DOHH2 (cell line): ENCODE measurements around the gene PODXL.

Source experiments
- H3F3A ChIP-seq: fragments of 200-600 bp; sonication (generic), shearing (Covaris generic); 2 replicates; pipeline ENCODE4 v1.6.0; 2016; ENCODE audit warnings: antibody characterized with exemption, mild to moderate bottlenecking; ENCODE audit not compliant: control insufficient read depth, insufficient read depth
- H3K27ac ChIP-seq: fragments of 200-600 bp; sonication (generic); 2 replicates; pipeline ENCODE4 v1.5.1; 2014; ENCODE audit warnings: low read depth, mild to moderate bottlenecking, low read length, moderate library complexity
- H3K27me3 ChIP-seq: fragments of 200-600 bp; sonication (generic); 2 replicates; pipeline ENCODE4 v1.6.1; 2014; ENCODE audit warnings: mild to moderate bottlenecking, low read length, mixed read lengths; ENCODE audit not compliant: control insufficient read depth
- H3K36me3 ChIP-seq: fragments of 200-600 bp; sonication (generic); 2 replicates; pipeline ENCODE4 v1.6.1; 2014; ENCODE audit warnings: mild to moderate bottlenecking, low read length, moderate library complexity, mixed read lengths; ENCODE audit not compliant: control insufficient read depth
- H3K4me1 ChIP-seq: fragments of 200-600 bp; sonication (generic); 2 replicates; pipeline ENCODE4 v1.6.1; 2014; ENCODE audit warnings: mild to moderate bottlenecking, low read length, mixed read lengths; ENCODE audit not compliant: control insufficient read depth
- H3K4me2 ChIP-seq: fragments of 200-600 bp; sonication (generic); 2 replicates; pipeline ENCODE4 v1.6.0; 2014; ENCODE audit warnings: mild to moderate bottlenecking, low read length, moderate library complexity
- H3K4me3 ChIP-seq: fragments of 200-600 bp; sonication (generic); 2 replicates; pipeline ENCODE4 v1.5.1; 2014; ENCODE audit warnings: mild to moderate bottlenecking, low read length, mixed read lengths
- H3K79me2 ChIP-seq: fragments of 200-600 bp; sonication (generic); 2 replicates; pipeline ENCODE4 v1.6.1; 2014; ENCODE audit warnings: mild to moderate bottlenecking, low read length, mixed read lengths; ENCODE audit not compliant: control insufficient read depth
- H3K9me2 ChIP-seq: fragments of 200-600 bp; sonication (generic); replicated peaks from 2 replicates; pipeline ENCODE4 v1.6.1; 2014; ENCODE audit warnings: mild to moderate bottlenecking, low read length, mixed read lengths; ENCODE audit not compliant: control insufficient read depth
- H3K9me3 ChIP-seq: fragments of 200-600 bp; sonication (generic); 2 replicates; pipeline ENCODE4 v1.6.1; 2014; ENCODE audit warnings: antibody characterized with exemption, low read length, mixed read lengths; ENCODE audit not compliant: control insufficient read depth, insufficient read depth
- H4K20me1 ChIP-seq: fragments of 200-600 bp; sonication (generic); 2 replicates; pipeline ENCODE4 v1.6.0; 2014; ENCODE audit warnings: low read depth, mild to moderate bottlenecking, antibody characterized with exemption, low read length, moderate library complexity; ENCODE audit not compliant: control insufficient read depth, insufficient read depth
- EZH2phosphoT487 ChIP-seq: fragments of 200-600 bp; sonication (generic); IDR thresholded peaks from 2 replicates; pipeline ENCODE4 v1.6.1; 2017; ENCODE audit warnings: borderline replicate concordance, mild to moderate bottlenecking, antibody characterized with exemption, low read length, moderate library complexity, mixed read lengths
- TF ChIP-seq, protein P1 (sequence below): fragments of 200-600 bp; sonication (generic); IDR thresholded peaks from one replicate; pipeline ENCODE4 v1.5.1; 2014; ENCODE audit warnings: antibody characterized with exemption, mild to moderate bottlenecking, low read depth, low read length; ENCODE audit not compliant: poor library complexity, severe bottlenecking

Gene PODXL

GRCh38 chr7:131462059-131462458 is 94.4 kb downstream of the PODXL start:
- no peaks in the 10 kb centered on the region for H3K9me3 ChIP-seq
- peaks cover 2% of the 10 kb centered on the region for H3F3A ChIP-seq
- no peak overlapping the region for H3K4me3 ChIP-seq
- no peaks in the 10 kb centered on the region for H4K20me1 ChIP-seq
- H3K27me3 ChIP-seq = no peaks in the 10 kb centered on the region
- H3K36me3 ChIP-seq = peaks cover 48% of the 10 kb centered on the region
- no peaks in the 10 kb centered on the region for H3K79me2 ChIP-seq
- H3K9me2 ChIP-seq = no peaks in the 10 kb centered on the region
- no peak overlapping the region for H3K27ac ChIP-seq
- H3K4me1 ChIP-seq = no peaks in the 10 kb centered on the region
- TF ChIP-seq, protein P1, sequence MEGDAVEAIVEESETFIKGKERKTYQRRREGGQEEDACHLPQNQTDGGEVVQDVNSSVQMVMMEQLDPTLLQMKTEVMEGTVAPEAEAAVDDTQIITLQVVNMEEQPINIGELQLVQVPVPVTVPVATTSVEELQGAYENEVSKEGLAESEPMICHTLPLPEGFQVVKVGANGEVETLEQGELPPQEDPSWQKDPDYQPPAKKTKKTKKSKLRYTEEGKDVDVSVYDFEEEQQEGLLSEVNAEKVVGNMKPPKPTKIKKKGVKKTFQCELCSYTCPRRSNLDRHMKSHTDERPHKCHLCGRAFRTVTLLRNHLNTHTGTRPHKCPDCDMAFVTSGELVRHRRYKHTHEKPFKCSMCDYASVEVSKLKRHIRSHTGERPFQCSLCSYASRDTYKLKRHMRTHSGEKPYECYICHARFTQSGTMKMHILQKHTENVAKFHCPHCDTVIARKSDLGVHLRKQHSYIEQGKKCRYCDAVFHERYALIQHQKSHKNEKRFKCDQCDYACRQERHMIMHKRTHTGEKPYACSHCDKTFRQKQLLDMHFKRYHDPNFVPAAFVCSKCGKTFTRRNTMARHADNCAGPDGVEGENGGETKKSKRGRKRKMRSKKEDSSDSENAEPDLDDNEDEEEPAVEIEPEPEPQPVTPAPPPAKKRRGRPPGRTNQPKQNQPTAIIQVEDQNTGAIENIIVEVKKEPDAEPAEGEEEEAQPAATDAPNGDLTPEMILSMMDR = no peak
- no peak for TF ChIP-seq EZH2phosphoT487
- no peak overlapping the region for H3K4me2 ChIP-seq

DNA sequence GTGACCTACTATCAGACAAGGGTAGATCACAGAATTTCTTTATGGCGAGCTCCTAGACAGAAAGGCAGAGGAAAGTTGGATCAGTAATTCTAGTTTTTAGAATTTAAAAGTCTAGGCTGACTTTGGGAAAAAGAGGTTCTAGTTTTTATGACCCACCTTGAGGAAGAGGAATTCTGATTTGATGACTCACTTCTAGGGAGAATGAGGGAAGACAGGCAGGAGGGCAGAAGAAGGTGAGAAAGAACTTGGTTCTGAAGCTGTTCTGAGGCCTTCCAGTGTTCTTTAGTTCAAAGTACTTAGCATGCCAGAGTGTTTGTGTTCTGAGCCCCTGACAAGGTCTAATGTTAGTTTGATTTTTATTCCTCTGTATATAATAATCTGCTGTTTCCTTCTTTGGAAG is 97.2 kb downstream of the PODXL start:
- peaks cover 11% of the 10 kb centered on the region for H3F3A ChIP-seq
- no peaks in the 10 kb centered on the region for H3K79me2 ChIP-seq
- no peaks in the 10 kb centered on the region for H3K9me2 ChIP-seq
- no peak overlapping the region for H3K27ac ChIP-seq
- no peaks in the 10 kb centered on the region for H4K20me1 ChIP-seq
- H3K4me1 ChIP-seq = peaks cover 17% of the 10 kb centered on the region
- no peaks in the 10 kb centered on the region for H3K27me3 ChIP-seq
- no peaks in the 10 kb centered on the region for H3K9me3 ChIP-seq
- no peak overlapping the region for H3K4me3 ChIP-seq
- no peak overlapping the region for H3K4me2 ChIP-seq
- H3K36me3 ChIP-seq = peaks cover 39% of the 10 kb centered on the region
- TF ChIP-seq EZH2phosphoT487 = no peak
- TF ChIP-seq, protein P1 = no peak

GRCh38 chr7:131456338-131456737 is 100.1 kb downstream of the PODXL start:
- H3K27ac ChIP-seq = no peak overlapping the region
- peaks cover 31% of the 10 kb centered on the region for H3K4me1 ChIP-seq
- TF ChIP-seq, protein P1 = no peak
- no peak for TF ChIP-seq EZH2phosphoT487

DNA sequence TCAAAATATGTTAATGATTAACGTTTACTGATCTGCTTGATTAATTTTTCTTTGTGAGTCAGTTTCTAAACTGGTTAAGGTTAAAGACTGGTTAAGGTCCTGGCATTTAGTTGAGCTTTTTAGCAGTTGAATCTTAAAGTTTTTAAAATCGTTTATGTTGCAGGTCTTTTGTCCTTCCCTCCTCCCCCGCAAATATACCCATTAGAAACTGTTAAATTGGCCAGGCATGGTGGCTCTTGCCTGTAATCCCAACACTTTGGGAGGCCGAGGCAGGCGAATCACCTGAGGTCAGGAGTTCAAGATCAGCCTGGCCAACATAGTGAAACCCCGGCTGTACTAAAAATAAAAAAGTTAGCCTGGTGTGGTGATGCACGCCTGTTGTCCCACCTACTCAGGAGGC is 100.9 kb downstream of the PODXL start:
- no peaks in the 10 kb centered on the region for H3K27me3 ChIP-seq
- no peaks in the 10 kb centered on the region for H3K79me2 ChIP-seq
- peaks cover 31% of the 10 kb centered on the region for H3K4me1 ChIP-seq
- H3K36me3 ChIP-seq = peaks cover 39% of the 10 kb centered on the region
- peaks cover 11% of the 10 kb centered on the region for H3F3A ChIP-seq
- H4K20me1 ChIP-seq = no peaks in the 10 kb centered on the region
- H3K9me3 ChIP-seq = no peaks in the 10 kb centered on the region
- peak overlapping the region; percentile 45 for H3K27ac ChIP-seq
- TF ChIP-seq EZH2phosphoT487 = no peak
- TF ChIP-seq, protein P1 = no peak
- H3K9me2 ChIP-seq = no peaks in the 10 kb centered on the region
- peak overlapping the region; percentile 62 for H3K4me2 ChIP-seq
- peak overlapping the region; percentile 51; the same call in 1 of the 2 replicates for H3K4me3 ChIP-seq

More at GRCh38 chr7:131456338-131456737, 100.1 kb downstream of the PODXL start:
- Histone ChIP-seq H4K20me1 (no peaks in the 10 kb centered on the region), H3K36me3 (peaks cover 31% of the 10 kb centered on the region), H3K4me2 (no peak overlapping the region), H3K9me2 (no peaks in the 10 kb centered on the region), H3K4me3 (no peak overlapping the region), H3K27me3 (no peaks in the 10 kb centered on the region), H3K79me2 (no peaks in the 10 kb centered on the region), H3F3A (peaks cover 11% of the 10 kb centered on the region), H3K9me3 (no peaks in the 10 kb centered on the region)
